GM10248 (cell line): ENCODE results near the gene FEV.

Experiments used
- CTCF ChIA-PET: fragments of 300-600 bp; sonication (Branson Sonifier 250); formaldehyde crosslinking; extraction: SDS; loops from one replicate; lab custom pipeline; 2021; ENCODE audit warnings: antibody characterized with exemption; lab: Yijun Ruan, JAX
- POLR2A ChIA-PET: fragments of 350-650 bp; sonication (Branson Sonifier 250); formaldehyde crosslinking; extraction: SDS; loops from one replicate; lab custom pipeline; 2020; ENCODE audit warnings: antibody characterized with exemption; lab: Yijun Ruan, JAX
- DNase-seq: peaks from one replicate; pipeline ENCODE4 v3.0.0; 2012; ENCODE audit errors: extremely low spot score
- TF ChIP-seq, protein P1 (sequence below): IDR thresholded peaks from 2 replicates; pipeline ENCODE4 v1.5.1; 2012; ENCODE audit warnings: mild to moderate bottlenecking, low read depth; ENCODE audit errors: extremely low read depth, missing control alignments, control extremely low read depth

Gene FEV

DNA sequence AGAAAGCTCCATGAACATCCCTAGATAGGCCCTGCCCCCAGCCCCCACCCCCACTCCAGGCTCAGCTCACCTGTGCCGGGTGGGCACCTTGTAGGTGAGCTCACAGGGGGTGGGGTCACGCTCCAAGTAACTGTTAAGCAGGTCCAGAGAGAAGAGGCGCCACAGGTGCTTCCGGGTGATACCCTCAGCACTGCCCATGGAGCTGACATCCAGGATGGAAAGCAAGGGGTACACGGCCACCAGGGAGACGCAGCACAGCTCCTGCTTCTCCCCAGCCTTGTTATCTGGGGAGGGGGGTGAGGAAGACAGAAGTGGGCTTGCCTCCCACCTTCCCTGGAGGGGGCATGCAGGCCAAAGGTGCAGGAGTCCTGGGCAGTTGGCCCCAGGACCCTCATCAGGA lies 34.5 kb upstream of the FEV start:
- POLR2A ChIA-PET, result no interaction called here
- CTCF ChIA-PET, result interaction anchor here (1.1 to 4.9 kb wide), 4 partner anchors 9 to 135 kb away, joined by 4 to 21 read pairs (median 5); no protein-coding TSS in a partner anchor
- no peak for DNase-seq
- TF ChIP-seq, protein P1, sequence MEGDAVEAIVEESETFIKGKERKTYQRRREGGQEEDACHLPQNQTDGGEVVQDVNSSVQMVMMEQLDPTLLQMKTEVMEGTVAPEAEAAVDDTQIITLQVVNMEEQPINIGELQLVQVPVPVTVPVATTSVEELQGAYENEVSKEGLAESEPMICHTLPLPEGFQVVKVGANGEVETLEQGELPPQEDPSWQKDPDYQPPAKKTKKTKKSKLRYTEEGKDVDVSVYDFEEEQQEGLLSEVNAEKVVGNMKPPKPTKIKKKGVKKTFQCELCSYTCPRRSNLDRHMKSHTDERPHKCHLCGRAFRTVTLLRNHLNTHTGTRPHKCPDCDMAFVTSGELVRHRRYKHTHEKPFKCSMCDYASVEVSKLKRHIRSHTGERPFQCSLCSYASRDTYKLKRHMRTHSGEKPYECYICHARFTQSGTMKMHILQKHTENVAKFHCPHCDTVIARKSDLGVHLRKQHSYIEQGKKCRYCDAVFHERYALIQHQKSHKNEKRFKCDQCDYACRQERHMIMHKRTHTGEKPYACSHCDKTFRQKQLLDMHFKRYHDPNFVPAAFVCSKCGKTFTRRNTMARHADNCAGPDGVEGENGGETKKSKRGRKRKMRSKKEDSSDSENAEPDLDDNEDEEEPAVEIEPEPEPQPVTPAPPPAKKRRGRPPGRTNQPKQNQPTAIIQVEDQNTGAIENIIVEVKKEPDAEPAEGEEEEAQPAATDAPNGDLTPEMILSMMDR, result no peak

DNA sequence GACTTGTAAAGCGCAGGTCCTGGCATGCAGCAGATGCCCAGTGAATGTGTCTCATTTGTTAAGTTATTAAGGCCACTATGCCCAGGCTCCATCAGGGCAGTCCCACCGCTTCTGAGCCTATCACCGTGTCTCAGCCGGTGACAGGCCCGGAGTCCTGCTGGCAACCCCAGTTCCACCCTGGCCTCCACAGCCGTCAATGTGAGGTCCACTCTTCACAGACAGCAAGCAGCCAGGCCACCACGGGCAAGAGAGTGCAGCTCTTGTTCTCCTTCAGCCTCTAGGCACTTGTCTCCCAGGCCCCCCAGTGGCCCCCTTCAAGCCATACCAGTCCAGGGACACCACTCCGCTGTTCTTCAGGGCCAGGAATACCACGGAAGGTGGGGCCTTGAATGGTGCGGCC lies 33.7 kb upstream of the FEV start:
- TF ChIP-seq, protein P1, result no peak
- ChIA-PET POLR2A (no interaction called here), CTCF (interaction anchor here (1.1 to 4.9 kb wide), 3 partner anchors 11 to 101 kb away, joined by 4 to 21 read pairs (median 6); no protein-coding TSS in a partner anchor)
- no peak for DNase-seq

DNA sequence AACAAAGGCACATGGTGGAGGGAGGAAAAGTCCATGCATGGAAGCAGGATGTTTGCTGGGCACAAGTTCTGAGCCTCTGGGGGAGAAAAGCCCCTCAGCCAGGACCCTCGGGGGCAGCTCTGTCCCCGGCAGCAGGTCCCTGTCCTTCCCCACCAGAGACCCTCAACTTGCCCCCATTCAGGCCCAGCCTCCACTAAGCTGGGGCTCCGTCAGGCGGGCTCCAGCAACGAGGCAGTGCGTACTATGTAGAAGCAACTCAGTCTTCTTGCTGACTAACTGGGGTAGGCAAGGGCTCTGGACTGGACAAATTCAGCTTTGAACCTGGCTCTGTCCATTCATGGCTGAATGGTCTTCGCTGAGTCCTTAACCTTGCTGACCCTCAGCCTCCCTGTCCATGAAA lies 33.3 kb upstream of the FEV start:
- POLR2A ChIA-PET, result no interaction called here
- CTCF ChIA-PET, result interaction anchor here (1.6 to 4.9 kb wide), 4 partner anchors 9 to 22 kb away, joined by 4 to 21 read pairs (median 6); no protein-coding TSS in a partner anchor
- TF ChIP-seq, protein P1, result no peak

DNA sequence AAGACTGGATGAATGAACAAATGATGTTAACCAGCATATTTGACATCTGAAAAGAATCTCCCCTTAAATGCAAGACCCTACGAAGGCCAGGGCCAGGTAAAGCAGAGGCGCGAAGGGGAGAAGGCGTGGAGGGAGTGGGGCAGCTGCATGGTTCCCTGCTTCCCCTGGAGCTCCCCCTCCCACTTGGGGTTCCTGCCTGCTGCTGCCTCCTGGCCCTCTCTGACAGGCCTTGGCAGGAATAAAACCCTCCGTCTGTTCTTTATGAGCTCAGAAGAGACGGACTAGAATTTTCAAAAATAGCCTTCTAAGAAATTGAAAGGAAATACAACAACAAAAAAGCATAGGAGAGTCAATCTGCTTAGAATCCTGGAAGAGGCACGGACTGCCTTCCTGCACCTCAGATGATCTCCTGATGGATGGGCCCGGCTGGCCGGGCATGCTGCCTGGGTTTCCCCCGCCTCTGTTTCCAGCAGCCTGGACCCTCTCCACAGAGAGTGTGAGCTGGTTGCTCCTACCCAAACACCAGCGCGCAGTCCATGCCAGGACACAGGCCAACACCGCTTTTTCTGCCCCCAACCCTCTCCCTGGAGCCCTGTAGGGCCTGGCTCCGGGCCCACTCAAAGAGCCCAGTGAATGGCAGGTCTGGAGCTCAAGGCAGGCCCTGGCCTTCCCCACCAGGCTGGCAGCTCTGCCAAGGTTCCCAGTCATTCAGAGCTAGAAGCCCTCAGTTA lies 32.4 kb upstream of the FEV start:
- ChIA-PET POLR2A (no interaction called here), CTCF (interaction anchor here (1.5 to 4.9 kb wide), 7 partner anchors 10 to 137 kb away, joined by 3 to 21 read pairs (median 5); no protein-coding TSS in a partner anchor)
- TF ChIP-seq, protein P1, result no peak
- DNase-seq, result no peak

More for the DNA sequence above, 33.3 kb upstream of the FEV start:
- DNase-seq, result no peak

DNA sequence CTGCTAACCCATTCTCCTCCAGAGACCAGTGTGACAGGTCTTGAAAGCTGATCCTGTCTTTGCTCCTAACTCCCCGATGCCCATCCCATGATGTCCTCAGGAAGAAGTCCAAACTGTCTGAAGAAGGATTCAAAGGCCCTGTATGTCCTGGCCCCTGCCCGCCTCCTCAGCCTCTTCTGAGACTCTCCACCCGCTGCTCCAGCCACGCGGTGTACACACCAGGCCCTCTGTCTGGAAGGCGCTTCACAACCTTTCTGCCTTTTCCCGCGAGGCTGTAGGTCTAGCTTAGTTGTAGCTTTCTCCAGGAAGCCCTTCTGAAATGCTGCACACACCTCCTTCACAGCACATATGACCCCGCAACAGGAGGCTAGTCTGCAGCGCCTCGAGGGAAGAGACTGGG lies 31.7 kb upstream of the FEV start:
- ChIA-PET CTCF (interaction anchor here (1.5 to 2.1 kb wide), 7 partner anchors 11 to 138 kb away, joined by 3 to 8 read pairs (median 5); no protein-coding TSS in a partner anchor), POLR2A (no interaction called here)
- DNase-seq, result no peak
- TF ChIP-seq, protein P1, result no peak

DNA sequence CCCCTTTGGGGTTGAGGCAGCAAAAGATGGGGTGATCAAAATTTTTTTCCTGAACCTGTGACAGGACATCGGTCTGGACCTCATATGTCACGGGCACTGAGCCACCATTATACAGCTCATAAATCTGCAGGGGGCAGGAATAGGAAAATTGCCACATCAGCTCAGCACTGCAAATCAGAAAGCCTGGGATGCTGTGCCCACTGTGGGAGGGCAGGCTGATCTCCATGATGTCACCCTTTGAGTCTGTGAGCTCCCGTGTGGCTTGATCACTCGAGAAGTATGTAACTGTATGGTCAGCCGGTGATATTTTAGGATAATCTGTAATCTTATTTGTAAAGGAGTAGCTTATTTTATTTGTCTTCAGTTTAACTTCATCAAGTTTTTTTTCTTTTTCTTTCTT lies 25.9 kb upstream of the FEV start:
- ChIA-PET CTCF (interaction anchor here (0.7 to 2.7 kb wide), 12 partner anchors 9 to 165 kb away, joined by 3 to 13 read pairs (median 4); partner anchors contain the start of gene CNPPD1), POLR2A (interaction anchor here (0.6 to 0.7 kb wide), 2 partner anchors 113 to 299 kb away, joined by 4 to 5 read pairs; no protein-coding TSS in a partner anchor)
- TF ChIP-seq, protein P1, result no peak
- no peak for DNase-seq
